Testis (tissue), 3 donors: ENCODE results near the gene LEPR. TPM values are rescaled to one million over a fixed set of nuclear protein-coding genes. Genes with fewer than 3 reads are reported as not detected.

Experiments
- DNase-seq: peaks from one replicate; pipeline ENCODE4 v3.0.0-alpha.2; 2019
- H3K27ac ChIP-seq, 2 donors: fragments of 200-600 bp; sonication (generic); one replicate each; pipeline ENCODE4 v1.5.1; 2019
- H3K27me3 ChIP-seq: fragments of 200-600 bp; sonication (generic); one replicate; pipeline ENCODE4 v1.5.1; 2019
- H3K36me3 ChIP-seq: fragments of 200-600 bp; sonication (generic); one replicate; pipeline ENCODE4 v1.5.1; 2017; ENCODE audit warnings: low read depth; ENCODE audit errors: missing control alignments
- H3K4me1 ChIP-seq: fragments of 200-600 bp; sonication (generic); one replicate; pipeline ENCODE4 v1.5.1; 2019
- H3K4me3 ChIP-seq, 2 donors: fragments of 200-600 bp; sonication (generic); one replicate each; pipeline ENCODE4 v1.5.1; 2017 to 2019
- H3K9me3 ChIP-seq: fragments of 200-600 bp; sonication (generic); one replicate; pipeline ENCODE4 v1.5.1; 2017
- POLR2A ChIP-seq: fragments of 450-650 bp; IDR thresholded peaks from one replicate; pipeline ENCODE4 v1.6.1; 2017; ENCODE audit warnings: antibody characterized with exemption, mild to moderate bottlenecking, moderate library complexity
- WGBS, 2 donors: methylation state at CpG; one replicate each; pipeline ENCODE4 v1.1.5; 2018; 5-methylcytosine and 5-hydroxymethylcytosine counted together
- intact Hi-C: fragments of 100-400 bp; cut with DNase I; formaldehyde crosslinking; loops from one replicate; pipeline ENCODE4 v1.15.1; 2023; ENCODE audit warnings: low total_unique reads
- polyA plus RNA-seq: library from polyadenylated mRNA; stranded (reverse); fragments of 350-450 nt; fragmentation: Illumina TruSeq; extraction: RNeasy Lipid Tissue Mini Kit (QIAGEN cat#74804); gene quantifications from one replicate; pipeline ENCODE4 v1.2.3, GENCODE V29; 2014; ENCODE audit warnings: low read depth, low replicate concordance; ENCODE audit not compliant: insufficient read depth
- total RNA-seq, 2 donors: library from RNA; depleted of rRNA; stranded (reverse); fragments of >200 nt; gene quantifications; one replicate each; pipeline ENCODE4 v1.2.3, GENCODE V29; 2016
- TF ChIP-seq, protein P1 (sequence below), 3 experiments: fragments of 450-650 bp in 2 of 3; fragments of 200-600 bp in 1 of 3; sonication (generic) in 1 of 3; IDR thresholded peaks; one replicate each; pipeline ENCODE4 v1.5.1; 2016 to 2019; ENCODE audit warnings: antibody characterized with exemption in 3 of 3, mild to moderate bottlenecking in 2 of 3, moderate library complexity in 1 of 3

LEPR gene
- total and polyA plus RNA-seq, 3 donors from 2014 or later = 4.9 to 9.1 (median 8.5) TPM

DNA sequence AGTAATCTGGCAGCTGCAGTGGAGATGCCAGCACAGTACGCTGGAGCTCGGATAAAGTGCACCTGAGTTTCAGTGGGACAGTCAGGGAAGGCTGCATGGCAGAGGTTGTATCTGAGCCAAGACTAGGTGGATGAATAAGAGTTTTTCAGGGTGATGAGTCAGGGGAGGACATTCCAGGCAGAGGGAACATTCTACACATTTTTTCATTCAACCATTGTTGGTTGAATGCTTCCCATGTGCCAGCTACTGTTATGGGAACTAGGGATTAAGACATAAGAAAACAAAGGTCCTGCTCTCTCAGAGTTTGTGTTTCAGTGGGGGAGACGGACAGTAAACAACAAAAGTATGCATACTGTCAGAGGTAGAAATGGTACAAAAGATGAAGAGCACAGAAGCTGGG is 5.2 kb downstream of the LEPR start:
- peaks cover 25% of the 10 kb centered on the region for H3K4me1 ChIP-seq
- WGBS, 2 donors = 87 to 93% methylated on average over 3 of the region's 3 CpGs
- H3K27me3 ChIP-seq = no peaks in the 10 kb centered on the region
- TF ChIP-seq, protein P1, sequence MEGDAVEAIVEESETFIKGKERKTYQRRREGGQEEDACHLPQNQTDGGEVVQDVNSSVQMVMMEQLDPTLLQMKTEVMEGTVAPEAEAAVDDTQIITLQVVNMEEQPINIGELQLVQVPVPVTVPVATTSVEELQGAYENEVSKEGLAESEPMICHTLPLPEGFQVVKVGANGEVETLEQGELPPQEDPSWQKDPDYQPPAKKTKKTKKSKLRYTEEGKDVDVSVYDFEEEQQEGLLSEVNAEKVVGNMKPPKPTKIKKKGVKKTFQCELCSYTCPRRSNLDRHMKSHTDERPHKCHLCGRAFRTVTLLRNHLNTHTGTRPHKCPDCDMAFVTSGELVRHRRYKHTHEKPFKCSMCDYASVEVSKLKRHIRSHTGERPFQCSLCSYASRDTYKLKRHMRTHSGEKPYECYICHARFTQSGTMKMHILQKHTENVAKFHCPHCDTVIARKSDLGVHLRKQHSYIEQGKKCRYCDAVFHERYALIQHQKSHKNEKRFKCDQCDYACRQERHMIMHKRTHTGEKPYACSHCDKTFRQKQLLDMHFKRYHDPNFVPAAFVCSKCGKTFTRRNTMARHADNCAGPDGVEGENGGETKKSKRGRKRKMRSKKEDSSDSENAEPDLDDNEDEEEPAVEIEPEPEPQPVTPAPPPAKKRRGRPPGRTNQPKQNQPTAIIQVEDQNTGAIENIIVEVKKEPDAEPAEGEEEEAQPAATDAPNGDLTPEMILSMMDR (IDR thresholded peaks at IDR 0.05) = no peak
- no peak for TF ChIP-seq POLR2A
- H3K9me3 ChIP-seq = no peaks in the 10 kb centered on the region
- H3K4me3 ChIP-seq = no peak overlapping the region
- H3K36me3 ChIP-seq = peaks cover 3% of the 10 kb centered on the region
- H3K27ac ChIP-seq = peak overlapping the region in 1 of 2 donors; percentile 98
- intact Hi-C loops = no loop called here
- no peak for DNase-seq

DNA sequence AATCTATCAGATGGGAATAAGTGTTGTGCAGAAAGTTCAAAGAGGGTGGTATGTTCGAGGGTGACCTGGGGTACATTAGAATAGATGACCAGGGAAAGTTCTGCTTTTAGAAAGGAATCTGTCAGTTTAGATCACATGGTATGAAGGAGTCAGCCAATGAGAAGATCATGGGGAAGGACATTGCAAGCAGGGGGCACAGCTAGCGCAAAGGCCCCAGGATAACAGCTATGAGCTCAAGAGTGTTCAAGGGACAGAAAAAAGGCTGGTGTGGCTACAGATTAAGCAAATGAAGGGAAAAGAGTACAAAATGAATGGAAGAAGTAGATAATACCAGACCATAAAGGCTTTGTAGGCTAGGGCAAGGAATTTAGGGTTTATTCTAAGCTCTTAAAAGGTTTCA is 8.6 kb downstream of the LEPR start:
- no peak for DNase-seq
- Histone ChIP-seq H3K27ac (no peak overlapping the region), H3K36me3 (peaks cover 3% of the 10 kb centered on the region), H3K4me3 (no peak overlapping the region), H3K9me3 (no peaks in the 10 kb centered on the region), H3K4me1 (peaks cover 4% of the 10 kb centered on the region), H3K27me3 (no peaks in the 10 kb centered on the region)
- intact Hi-C loops = no loop called here
- TF ChIP-seq, protein P1 (IDR thresholded peaks at IDR 0.05) = no peak
- TF ChIP-seq POLR2A = no peak
- 91 to 96% methylated on average over 2 of the region's 2 CpGs for WGBS, 2 donors

DNA sequence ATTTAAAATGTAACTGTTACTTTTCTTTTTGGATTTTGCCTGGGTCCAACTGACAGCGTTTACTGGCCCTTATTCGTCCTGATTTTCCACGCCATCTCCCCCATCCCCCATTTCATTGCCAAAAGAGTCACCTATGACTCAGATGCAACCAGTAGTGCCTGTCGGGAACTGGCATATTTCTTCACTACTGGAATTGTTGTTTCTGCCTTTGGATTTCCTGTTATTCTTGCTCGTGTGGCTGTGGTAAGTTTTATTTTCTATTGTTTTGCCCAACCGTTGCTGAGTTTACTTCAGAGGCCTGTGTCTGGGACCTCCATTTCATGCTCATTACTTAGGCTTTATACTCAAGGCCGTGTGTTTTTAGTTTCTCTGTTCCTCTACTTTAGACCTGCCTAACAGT is 9.3 kb downstream of the LEPR start:
- Histone ChIP-seq H3K36me3 (peaks cover 3% of the 10 kb centered on the region), H3K27me3 (no peaks in the 10 kb centered on the region), H3K4me1 (no peaks in the 10 kb centered on the region), H3K27ac (peak overlapping the region in 1 of 2 donors; percentile 39), H3K4me3 (no peak overlapping the region), H3K9me3 (no peaks in the 10 kb centered on the region)
- WGBS, 2 donors = 64 to 70% methylated on average over 7 of the region's 7 CpGs
- no peak for DNase-seq
- no peak for TF ChIP-seq POLR2A
- TF ChIP-seq, protein P1 (IDR thresholded peaks at IDR 0.05) = no peak
- intact Hi-C loops = no loop called here

DNA sequence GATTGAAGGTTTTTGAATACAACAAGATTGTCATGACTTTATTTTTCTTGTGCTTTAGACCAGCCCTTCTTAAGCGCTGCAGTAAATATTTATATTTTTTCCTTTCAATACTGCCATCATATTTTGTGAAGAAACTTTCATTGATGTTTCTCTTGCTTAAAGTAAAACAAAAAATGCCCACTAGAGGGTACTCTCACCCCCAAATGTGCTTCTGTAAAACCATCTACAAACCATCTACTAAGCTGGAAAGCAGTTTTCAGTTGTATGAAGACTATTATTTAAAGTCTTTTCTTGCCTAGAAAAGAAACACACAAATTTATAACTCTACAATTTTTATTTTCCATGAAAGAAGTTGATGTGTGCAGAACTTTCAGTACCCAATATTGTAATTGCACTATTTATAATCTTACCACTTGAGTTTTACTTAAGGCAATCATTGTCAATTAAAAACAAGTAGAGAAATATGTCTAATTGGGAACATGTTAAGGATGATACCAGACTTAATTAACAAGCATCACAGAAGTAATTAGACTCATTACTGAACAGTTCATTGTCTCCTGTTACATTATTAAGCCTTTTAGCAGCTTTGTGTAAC is 10.7 kb downstream of the LEPR start:
- intact Hi-C loops = no loop called here
- TF ChIP-seq, protein P1 (IDR thresholded peaks at IDR 0.05) = peak in 2 of 3 experiments; percentile 46 to 65
- no peak for TF ChIP-seq POLR2A
- H3K4me1 ChIP-seq = no peaks in the 10 kb centered on the region
- 0 to 63% methylated on average over 1 of the region's 1 CpG for WGBS, 2 donors
- no peaks in the 10 kb centered on the region for H3K27me3 ChIP-seq
- no peak overlapping the region for H3K27ac ChIP-seq
- DNase-seq = no peak
- H3K4me3 ChIP-seq = no peak overlapping the region
- H3K36me3 ChIP-seq = peaks cover 3% of the 10 kb centered on the region
- no peaks in the 10 kb centered on the region for H3K9me3 ChIP-seq

DNA sequence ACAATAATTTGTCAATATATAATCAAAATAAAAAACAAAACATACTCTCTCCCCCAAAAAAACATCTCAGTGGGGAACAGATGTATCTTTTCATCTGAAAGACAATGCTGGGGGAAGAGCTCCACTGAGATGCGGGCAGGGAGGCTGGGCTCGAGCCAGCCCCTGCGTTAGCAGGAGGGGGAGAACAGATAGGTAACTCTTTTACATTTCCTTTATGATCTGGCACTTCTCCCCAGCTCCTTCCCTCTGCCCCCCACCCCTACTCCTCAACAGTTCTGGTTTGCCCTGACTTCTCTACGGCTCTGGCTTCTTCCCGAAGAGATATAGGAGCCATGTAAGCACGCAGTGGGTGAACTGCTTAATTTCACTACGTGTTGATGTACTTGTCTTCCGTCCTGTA is 12.4 kb downstream of the LEPR start:
- H3K27ac ChIP-seq = no peak overlapping the region
- WGBS, 2 donors = 70 to 72% methylated on average over 8 of the region's 8 CpGs

More for the DNA sequence above, 12.4 kb downstream of the LEPR start:
- intact Hi-C loops = no loop called here
- H3K4me1 ChIP-seq = no peaks in the 10 kb centered on the region
- H3K27me3 ChIP-seq = no peaks in the 10 kb centered on the region
- no peak overlapping the region for H3K4me3 ChIP-seq
- H3K9me3 ChIP-seq = no peaks in the 10 kb centered on the region
- peaks cover 3% of the 10 kb centered on the region for H3K36me3 ChIP-seq
- TF ChIP-seq POLR2A = no peak
- TF ChIP-seq, protein P1 (IDR thresholded peaks at IDR 0.05) = no peak
- DNase-seq = no peak
